K562 (cell line): ENCODE results near the gene TMEM203. TPM values are rescaled to one million over a fixed set of nuclear protein-coding genes. Genes with fewer than 3 reads are reported as not detected.

Source experiments
- HMBOX1 ChIP-seq: sonication (generic); IDR thresholded peaks from 2 replicates; pipeline ENCODE4 v1.6.1; 2016
- MTA2 ChIP-seq: fragments of 450-650 bp; IDR thresholded peaks from 2 replicates; pipeline ENCODE4 v1.6.1; 2016; ENCODE audit warnings: low read depth
- NFXL1 ChIP-seq: fragments of 450-650 bp; formaldehyde crosslinking; IDR thresholded peaks from 2 replicates; pipeline ENCODE4 v1.4.0; 2021; ENCODE audit warnings: mild to moderate bottlenecking
- PCBP2 ChIP-seq: fragments of 200-400 bp; formaldehyde crosslinking; IDR thresholded peaks from 2 replicates; pipeline ENCODE4 v1.6.1; 2018; ENCODE audit warnings: low read length, low read depth, mild to moderate bottlenecking, moderate library complexity; ENCODE audit not compliant: poor library complexity, severe bottlenecking
- POLR2H ChIP-seq: IDR thresholded peaks from 2 replicates; pipeline ENCODE4 v1.6.1; 2016; ENCODE audit warnings: missing genetic modification characterization, low read depth, mild to moderate bottlenecking, control low read depth, missing compliant biosample characterization, moderate library complexity
- SMAD2 ChIP-seq: fragments of 150-350 bp; IDR thresholded peaks from 2 replicates; pipeline ENCODE4 v1.6.1; 2014; ENCODE audit warnings: low read depth, mild to moderate bottlenecking, low read length
- U2AF2 ChIP-seq: fragments of 200-400 bp; formaldehyde crosslinking; optimal IDR thresholded peaks from 2 replicates; pipeline ENCODE3; 2017; ENCODE audit warnings: low read depth, mild to moderate bottlenecking, low read length
- ZNF217 ChIP-seq: sonication (generic); formaldehyde crosslinking; IDR thresholded peaks from 2 replicates; pipeline ENCODE4 v1.8.0; 2022; ENCODE audit warnings: mild to moderate bottlenecking, missing genetic modification reagents
- ZNF512 ChIP-seq: IDR thresholded peaks from 2 replicates; pipeline ENCODE4 v1.6.1; 2016; ENCODE audit warnings: missing genetic modification characterization, missing compliant biosample characterization
- ZNF586 ChIP-seq: fragments of 450-650 bp; formaldehyde crosslinking; conservative IDR thresholded peaks from 2 replicates; pipeline ENCODE4 v1.4.0; 2020; ENCODE audit warnings: mild to moderate bottlenecking, moderate library complexity
- polyA plus RNA-seq, 8 experiments: library from polyadenylated mRNA; depleted of rRNA in 4 of 8; stranded (reverse) in 5 of 8; unstranded in 3 of 8; fragments of >200 nt; fragmentation: Nextera tagmentation in 2 of 8; fragmentation: Illumina TruSeq in 1 of 8; extraction: Ambion mirVana in 2 of 8; extraction: Trizol in 1 of 8; gene quantifications; 2 replicates each; pipeline versions ENCODE4 v1.2.1 to v1.2.3, GENCODE V29; 2011 to 2014; ENCODE audit warnings: inconsistent platforms in 1 of 8, missing spikeins in 1 of 8
- total RNA-seq, 7 experiments: library from RNA; depleted of rRNA in 6 of 7; stranded (reverse); fragments of >200 nt in 6 of 7; fragmentation: Illumina TruSeq in 2 of 7; extraction: Trizol in 2 of 7; gene quantifications; 2 replicates each; pipeline versions ENCODE4 v1.2.1 to v1.2.3, GENCODE V29; 2011 to 2021; ENCODE audit warnings: low replicate concordance in 1 of 7
- TF ChIP-seq, protein P1 (sequence below): fragments of 450-650 bp; formaldehyde crosslinking; IDR thresholded peaks from 2 replicates; pipeline ENCODE4 v1.4.0; 2020; ENCODE audit warnings: mild to moderate bottlenecking, moderate library complexity
- TF ChIP-seq, protein P2 (sequence below), 2 experiments: fragments of 450-650 bp; IDR thresholded peaks; 2 replicates each; pipeline ENCODE4 v1.6.1; 2016; ENCODE audit warnings: mild to moderate bottlenecking in 2 of 2, borderline replicate concordance in 1 of 2, low read depth in 1 of 2, moderate library complexity in 1 of 2

TMEM203 gene
- total and polyA plus RNA-seq, 9 of the 15 experiments (the other 6 are each of a cell fraction or from before 2014, with no cell fraction given) = 8.8 to 59.5 (median 37.6) TPM

DNA sequence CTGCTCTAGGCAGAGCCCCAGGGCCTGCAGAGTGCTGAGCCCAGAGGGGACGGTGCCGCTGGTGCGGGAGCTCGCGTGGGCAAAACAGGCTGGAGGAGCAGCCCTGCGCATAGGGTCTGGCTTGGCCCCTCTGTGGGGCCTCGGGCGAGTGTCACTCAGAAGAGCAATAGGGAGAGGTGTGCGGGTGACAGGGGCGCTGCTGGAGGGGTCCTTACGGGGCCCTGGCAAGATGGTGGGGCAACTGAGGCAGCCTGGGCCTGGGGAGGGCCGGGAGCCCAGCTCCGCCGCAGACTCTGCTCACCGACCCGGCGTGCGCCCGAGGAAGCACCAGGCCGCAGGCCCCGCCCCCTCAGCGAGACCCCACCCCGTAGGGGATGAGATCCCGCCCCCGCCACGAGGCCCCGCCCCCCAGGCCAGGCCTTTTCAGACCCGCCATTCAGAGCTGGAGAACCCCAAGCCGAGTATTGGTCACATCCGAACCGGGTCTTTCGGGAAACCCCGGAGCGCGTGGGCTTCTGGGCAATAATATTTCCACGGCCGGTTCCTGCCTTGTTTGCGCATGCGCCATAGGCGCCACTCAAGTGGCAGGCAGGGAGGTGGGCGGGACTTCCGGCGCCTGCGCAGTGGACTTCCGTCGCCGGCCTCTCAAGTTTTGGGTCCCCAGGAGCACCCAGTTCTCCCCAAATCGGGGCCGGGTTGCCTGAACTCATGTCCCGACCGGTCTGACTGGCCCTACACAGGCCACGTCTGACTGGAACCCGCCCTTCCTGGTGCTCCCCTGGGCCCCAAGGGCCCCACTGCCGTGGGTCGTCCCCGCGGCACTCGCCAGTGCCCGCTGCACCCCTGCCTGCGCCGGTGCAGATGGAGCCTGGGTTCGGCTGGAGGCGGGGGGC, 17.9 kb upstream of the TMEM203 start (continued):
- TF ChIP-seq HMBOX1 = no peak
- no peak for TF ChIP-seq MTA2
- TF ChIP-seq POLR2H = no peak
- no peak for TF ChIP-seq U2AF2
- TF ChIP-seq ZNF512 (tag) = no peak
- TF ChIP-seq, protein P1, sequence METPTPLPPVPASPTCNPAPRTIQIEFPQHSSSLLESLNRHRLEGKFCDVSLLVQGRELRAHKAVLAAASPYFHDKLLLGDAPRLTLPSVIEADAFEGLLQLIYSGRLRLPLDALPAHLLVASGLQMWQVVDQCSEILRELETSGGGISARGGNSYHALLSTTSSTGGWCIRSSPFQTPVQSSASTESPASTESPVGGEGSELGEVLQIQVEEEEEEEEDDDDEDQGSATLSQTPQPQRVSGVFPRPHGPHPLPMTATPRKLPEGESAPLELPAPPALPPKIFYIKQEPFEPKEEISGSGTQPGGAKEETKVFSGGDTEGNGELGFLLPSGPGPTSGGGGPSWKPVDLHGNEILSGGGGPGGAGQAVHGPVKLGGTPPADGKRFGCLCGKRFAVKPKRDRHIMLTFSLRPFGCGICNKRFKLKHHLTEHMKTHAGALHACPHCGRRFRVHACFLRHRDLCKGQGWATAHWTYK (CRISPR knock-in tag) = peak; percentile 67; the same call in 1 of the 2 replicates
- no peak for TF ChIP-seq ZNF217 (CRISPR knock-in tag)
- TF ChIP-seq, protein P2, sequence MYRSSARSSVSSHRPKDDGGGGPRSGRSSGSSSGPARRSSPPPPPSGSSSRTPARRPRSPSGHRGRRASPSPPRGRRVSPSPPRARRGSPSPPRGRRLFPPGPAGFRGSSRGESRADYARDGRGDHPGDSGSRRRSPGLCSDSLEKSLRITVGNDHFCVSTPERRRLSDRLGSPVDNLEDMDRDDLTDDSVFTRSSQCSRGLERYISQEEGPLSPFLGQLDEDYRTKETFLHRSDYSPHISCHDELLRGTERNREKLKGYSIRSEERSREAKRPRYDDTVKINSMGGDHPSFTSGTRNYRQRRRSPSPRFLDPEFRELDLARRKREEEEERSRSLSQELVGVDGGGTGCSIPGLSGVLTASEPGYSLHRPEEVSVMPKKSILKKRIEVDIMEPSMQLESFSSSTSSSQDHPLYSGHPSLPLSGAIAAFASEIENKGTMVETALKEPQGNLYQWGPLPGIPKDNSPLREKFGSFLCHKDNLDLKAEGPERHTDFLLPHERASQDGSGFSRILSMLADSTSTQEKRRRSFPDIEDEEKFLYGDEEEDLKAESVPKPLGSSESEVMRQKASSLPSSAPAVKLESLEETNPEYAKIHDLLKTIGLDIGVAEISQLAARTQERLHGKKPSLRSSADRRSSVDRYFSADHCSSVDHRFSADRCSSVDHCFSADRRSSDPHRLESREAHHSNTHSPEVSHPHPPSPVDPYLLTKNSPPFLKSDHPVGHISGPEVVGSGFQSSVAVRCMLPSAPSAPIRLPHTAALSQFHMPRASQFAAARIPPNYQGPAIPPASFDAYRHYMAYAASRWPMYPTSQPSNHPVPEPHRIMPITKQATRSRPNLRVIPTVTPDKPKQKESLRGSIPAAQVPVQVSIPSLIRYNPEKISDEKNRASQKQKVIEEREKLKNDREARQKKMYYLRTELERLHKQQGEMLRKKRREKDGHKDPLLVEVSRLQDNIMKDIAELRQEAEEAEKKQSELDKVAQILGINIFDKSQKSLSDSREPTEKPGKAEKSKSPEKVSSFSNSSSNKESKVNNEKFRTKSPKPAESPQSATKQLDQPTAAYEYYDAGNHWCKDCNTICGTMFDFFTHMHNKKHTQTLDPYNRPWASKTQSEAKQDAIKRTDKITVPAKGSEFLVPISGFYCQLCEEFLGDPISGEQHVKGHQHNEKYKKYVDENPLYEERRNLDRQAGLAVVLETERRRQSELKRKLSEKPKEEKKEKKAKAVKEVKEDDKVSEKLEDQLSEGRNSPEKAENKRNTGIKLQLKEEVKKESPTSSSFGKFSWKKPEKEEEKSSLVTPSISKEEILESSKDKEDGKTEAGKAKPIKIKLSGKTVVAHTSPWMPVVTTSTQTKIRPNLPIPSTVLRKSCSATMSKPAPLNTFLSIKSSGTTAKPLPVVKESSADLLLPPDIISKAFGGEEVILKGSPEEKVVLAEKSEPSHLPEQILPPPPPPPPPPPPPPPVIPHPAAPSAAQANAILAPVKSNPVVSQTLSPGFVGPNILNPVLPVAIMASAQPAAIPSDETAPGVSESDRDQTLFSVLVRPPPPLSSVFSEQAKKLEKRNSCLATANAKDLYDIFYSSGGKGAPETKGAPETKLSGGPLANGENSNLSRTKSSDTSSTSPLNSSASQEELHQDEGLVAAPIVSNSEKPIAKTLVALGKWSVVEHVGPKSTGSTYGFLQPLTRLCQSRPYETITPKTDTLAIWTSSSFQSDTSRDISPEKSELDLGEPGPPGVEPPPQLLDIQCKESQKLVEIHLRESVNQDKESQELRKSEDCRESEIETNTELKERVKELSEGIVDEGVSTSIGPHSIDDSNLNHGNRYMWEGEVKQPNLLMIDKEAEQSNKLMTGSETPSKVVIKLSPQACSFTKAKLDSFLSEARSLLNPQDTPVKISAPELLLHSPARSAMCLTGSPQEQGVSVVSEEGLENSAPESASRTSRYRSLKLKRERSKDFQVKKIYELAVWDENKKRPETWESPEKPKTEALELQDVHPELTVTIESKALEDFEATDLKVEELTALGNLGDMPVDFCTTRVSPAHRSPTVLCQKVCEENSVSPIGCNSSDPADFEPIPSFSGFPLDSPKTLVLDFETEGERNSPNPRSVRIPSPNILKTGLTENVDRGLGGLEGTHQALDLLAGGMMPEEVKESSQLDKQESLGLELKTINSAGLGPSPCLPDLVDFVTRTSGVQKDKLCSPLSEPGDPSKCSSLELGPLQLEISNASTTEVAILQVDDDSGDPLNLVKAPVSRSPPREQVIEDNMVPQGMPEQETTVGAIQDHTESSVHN (IDR thresholded peaks at IDR 0.05; ENCODE audit: borderline replicate concordance in 1 of 2, low read depth in 1 of 2) = no peak
- no peak for TF ChIP-seq SMAD2
- no peak for TF ChIP-seq PCBP2
- TF ChIP-seq ZNF586 (CRISPR knock-in tag) = no peak
- no peak for TF ChIP-seq NFXL1 (CRISPR knock-in tag)
